GM12878 (cell line): ENCODE results near the gene THAP7. TPM values are rescaled to one million over a fixed set of nuclear protein-coding genes. Genes with fewer than 3 reads are reported as not detected.

Experiments
- ATAC-seq: fragments of 200-7000 bp; cut with Tn5 transposase; 3 replicates; pipeline ENCODE4 v1.9.1; 2020; ENCODE audit warnings: mild to moderate bottlenecking, moderate library complexity
- BruUV-seq: library from RNA; stranded (reverse); fragments of 400-500 nt; replicated peaks from 2 replicates; lab custom pipeline; 2021; lab: Mats Ljungman, UMichigan
- CTCF ChIA-PET: fragments of 300-600 bp; sonication (Branson Sonifier 250); formaldehyde crosslinking; extraction: SDS; loops from one replicate; lab custom pipeline; 2021; ENCODE audit warnings: inconsistent platforms; lab: Yijun Ruan, JAX
- POLR2A ChIA-PET: fragments of 350-600 bp; formaldehyde crosslinking; extraction: SDS; loops from one replicate; lab custom pipeline; 2021; ENCODE audit warnings: inconsistent platforms; lab: Charles Lee
- RAD21 ChIA-PET: fragments of 300-600 bp; sonication (Branson Sonifier 250); formaldehyde crosslinking; loops from one replicate; lab custom pipeline; 2023; ENCODE audit warnings: antibody characterized with exemption; ENCODE audit not compliant: unreplicated experiment; lab: Charles Lee
- SMC1A ChIA-PET: fragments of 300-600 bp; sonication (Branson Sonifier 250); formaldehyde crosslinking; loops from one replicate; lab custom pipeline; 2023; ENCODE audit not compliant: unreplicated experiment, uncharacterized antibody; lab: Charles Lee
- DNase-seq: peaks from one replicate; pipeline ENCODE4 v3.0.0-alpha.2; 2011; ENCODE audit warnings: low read depth, low spot score
- FAIRE-seq: peaks from 3 replicates; lab custom pipeline; 2011; peaks lifted over from hg19 to GRCh38; lab: Jason Lieb, UNC
- H2AFZ ChIP-seq: 2 replicates; pipeline ENCODE4 v1.6.0; 2011; ENCODE audit warnings: low read depth, low read length, control low read depth; ENCODE audit not compliant: control insufficient read depth
- H3K27ac ChIP-seq: 2 replicates; pipeline ENCODE4 v1.5.1; 2011; ENCODE audit warnings: control low read depth; ENCODE audit not compliant: control insufficient read depth, insufficient read depth
- H3K27me3 ChIP-seq, 2 experiments: replicated peaks in 1 of 2; 2 replicates each; pipeline versions ENCODE4 v1.6.0 to v1.6.1; 2011; ENCODE audit warnings: low read length in 1 of 2; ENCODE audit not compliant: control insufficient read depth in 2 of 2, insufficient read depth in 2 of 2
- H3K36me3 ChIP-seq, 2 experiments: 2 replicates each; pipeline ENCODE4 v1.5.1; 2011; ENCODE audit warnings: low read length in 1 of 2; ENCODE audit not compliant: control insufficient read depth in 2 of 2, insufficient read depth in 2 of 2
- H3K4me1 ChIP-seq: 2 replicates; pipeline ENCODE4 v1.6.1; 2011; ENCODE audit warnings: mild to moderate bottlenecking, low read length, moderate library complexity, mixed read lengths; ENCODE audit not compliant: control insufficient read depth, insufficient read depth
- H3K4me2 ChIP-seq: 2 replicates; pipeline ENCODE4 v1.6.0; 2011; ENCODE audit warnings: control low read depth; ENCODE audit not compliant: control insufficient read depth, insufficient read depth
- H3K4me3 ChIP-seq: fragments of 200-600 bp; sonication (generic); 2 replicates; pipeline ENCODE4 v1.5.1; 2016
- H3K79me2 ChIP-seq: 2 replicates; pipeline ENCODE4 v1.6.0; 2011; ENCODE audit warnings: low read length; ENCODE audit not compliant: control insufficient read depth, insufficient read depth
- H3K9ac ChIP-seq: 2 replicates; pipeline ENCODE4 v1.8.0; 2011; ENCODE audit warnings: low read length, control low read depth, mixed read lengths; ENCODE audit not compliant: control insufficient read depth, insufficient read depth
- H3K9me3 ChIP-seq: replicated peaks from 3 replicates; pipeline ENCODE4 v1.5.1; 2011; ENCODE audit warnings: mild to moderate bottlenecking, low read length; ENCODE audit not compliant: control insufficient read depth, insufficient read depth
- H4K20me1 ChIP-seq: 2 replicates; pipeline ENCODE4 v1.6.0; 2011; ENCODE audit not compliant: control insufficient read depth, insufficient read depth
- EP300 ChIP-seq, 2 experiments: fragments of 150-350 bp in 1 of 2; IDR thresholded peaks; 2 replicates each; pipeline ENCODE4 v1.6.1; 2011 to 2012; ENCODE audit warnings: low read depth in 2 of 2, low read length in 2 of 2, borderline replicate concordance in 1 of 2, improper control_type of control experiment in 1 of 2, inconsistent platforms in 1 of 2; ENCODE audit not compliant: control insufficient read depth in 1 of 2
- HDGF ChIP-seq: fragments of 450-650 bp; IDR thresholded peaks from 2 replicates; pipeline ENCODE4 v1.6.1; 2016; ENCODE audit warnings: antibody characterized with exemption
- JUNB ChIP-seq: IDR thresholded peaks from 2 replicates; pipeline ENCODE4 v1.6.1; 2016; ENCODE audit warnings: antibody characterized with exemption, mild to moderate bottlenecking
- PRDM15 ChIP-seq: fragments of 450-650 bp; formaldehyde crosslinking; IDR thresholded peaks from 2 replicates; pipeline ENCODE4 v1.4.0; 2020; ENCODE audit warnings: mild to moderate bottlenecking, moderate library complexity
- RELA ChIP-seq: fragments of 450-650 bp; IDR thresholded peaks from 2 replicates; pipeline ENCODE4 v1.8.0; 2014; ENCODE audit warnings: borderline replicate concordance; ENCODE audit not compliant: partially characterized antibody
- USF2 ChIP-seq: IDR thresholded peaks from 2 replicates; pipeline ENCODE4 v1.6.1; 2011; ENCODE audit warnings: low read depth, low read length, improper control_type of control experiment, borderline replicate concordance
- WGBS: methylation state at CpG from one replicate; pipeline ENCODE4 v1.1.6; 2016; ENCODE audit warnings: low lambda C conversion rate; ENCODE audit not compliant: insufficient replicate concordance, insufficient coverage; ENCODE audit errors: missing lambda C conversion rate; 5-methylcytosine and 5-hydroxymethylcytosine counted together
- in situ Hi-C: fragments of 300-500 bp; cut with MboI; formaldehyde crosslinking; loops from 9 replicates; pipeline ENCODE4 v1.14.3; 2018; ENCODE audit warnings: mixed read lengths
- intact Hi-C: fragments of 100-400 bp; cut with micrococcal nuclease; formaldehyde crosslinking; loops from one replicate; pipeline ENCODE4 v1.14.2; 2022; ENCODE audit not compliant: unreplicated experiment
- microRNA counts: library from miRNA; unstranded; fragments of <30 nt; microRNA quantifications from one replicate; lab custom pipeline; 2016
- microRNA-seq: library from miRNA; unstranded; fragments of <30 nt; microRNA quantifications from one replicate; pipeline ENCODE4, GENCODE V29; 2018
- polyA plus RNA-seq, 11 experiments: library from polyadenylated mRNA; depleted of rRNA in 4 of 11; unstranded in 6 of 11; stranded (reverse) in 5 of 11; fragments of >200 nt; fragmentation: Nextera tagmentation in 4 of 11; fragmentation: Illumina TruSeq in 1 of 11; extraction: Ambion mirVana in 4 of 11; extraction: Trizol in 1 of 11; gene quantifications; 1 replicate in 1 of 11; 2 replicates in 10 of 11; pipeline versions ENCODE4 v1.2.1 to v1.2.3, GENCODE V29; 2011 to 2016; ENCODE audit warnings: inconsistent platforms in 2 of 11, missing spikeins in 2 of 11, low read depth in 1 of 11
- small RNA-seq: library from RNA; depleted of rRNA; stranded (forward); fragments of <200 nt; gene quantifications from one replicate; pipeline ENCODE3, GENCODE V24; 2014
- total RNA-seq, 4 experiments: library from RNA; depleted of rRNA in 3 of 4; stranded (reverse); fragments of >200 nt in 3 of 4; fragmentation: Illumina TruSeq in 1 of 4; extraction: Trizol in 1 of 4; gene quantifications; 2 replicates each; pipeline versions ENCODE4 v1.2.1 to v1.2.3, GENCODE V29; 2013 to 2021
- TF ChIP-seq, protein P1 (sequence below): IDR thresholded peaks from 2 replicates; pipeline ENCODE4 v1.6.1; 2012; ENCODE audit warnings: low read depth, low read length, improper control_type of control experiment

Gene THAP7
- total and polyA plus RNA-seq, 10 of the 15 experiments (the other 5 are each of a cell fraction or from before 2014, with no cell fraction given): 0.66 to 58.3 (median 26.3) TPM

DNA sequence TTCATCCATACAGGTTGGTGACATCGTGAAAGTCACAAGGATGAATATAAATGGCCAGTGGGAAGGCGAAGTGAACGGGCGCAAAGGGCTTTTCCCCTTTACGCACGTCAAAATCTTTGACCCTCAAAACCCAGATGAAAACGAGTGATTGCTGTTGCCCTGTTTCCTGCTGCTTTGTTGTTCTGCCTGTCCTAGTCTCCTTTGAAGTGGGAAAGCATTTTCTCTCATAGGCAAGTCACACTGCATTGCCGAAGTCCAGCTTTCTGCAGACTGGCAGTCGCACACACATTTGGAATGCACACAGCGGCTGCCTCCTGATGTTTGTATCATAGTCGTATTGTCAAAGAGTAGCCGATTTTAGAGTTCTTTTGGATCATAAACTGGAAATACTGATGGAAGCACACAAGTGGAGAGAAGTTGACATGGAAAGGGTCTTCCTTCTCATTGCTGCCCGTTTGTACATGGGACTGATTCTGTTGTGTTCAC is 52.2 kb downstream of the THAP7 start:
- peaks cover 38% of the 10 kb centered on the region for H3K79me2 ChIP-seq
- 90% methylated on average over 13 of the region's 13 CpGs for WGBS
- no peak overlapping the region for H3K4me2 ChIP-seq
- POLR2A ChIA-PET: no interaction called here
- H3K4me3 ChIP-seq: no peak overlapping the region
- no peak overlapping the region for H3K27ac ChIP-seq
- H4K20me1 ChIP-seq: peaks cover 2% of the 10 kb centered on the region
- no TSS peak for BruUV-seq
- FAIRE-seq: no peak
- in situ Hi-C loops (no loop called here), intact Hi-C loops (no loop called here)
- H3K9ac ChIP-seq: no peak overlapping the region
- CTCF ChIA-PET: no interaction called here
- H3K4me1 ChIP-seq: no peaks in the 10 kb centered on the region
- peaks cover 22 to 41% of the 10 kb centered on the region in 2 experiments for H3K36me3 ChIP-seq
- TF ChIP-seq PRDM15 (CRISPR knock-in tag) (no peak), HDGF (no peak), USF2 (no peak), EP300 (IDR thresholded peaks at IDR 0.05; ENCODE audit: borderline replicate concordance in 1 of 2, control insufficient read depth in 1 of 2, low read depth in 2 of 2, low read length in 2 of 2) (no peak), RELA (no peak), JUNB (no peak)
- TF ChIP-seq, protein P1, sequence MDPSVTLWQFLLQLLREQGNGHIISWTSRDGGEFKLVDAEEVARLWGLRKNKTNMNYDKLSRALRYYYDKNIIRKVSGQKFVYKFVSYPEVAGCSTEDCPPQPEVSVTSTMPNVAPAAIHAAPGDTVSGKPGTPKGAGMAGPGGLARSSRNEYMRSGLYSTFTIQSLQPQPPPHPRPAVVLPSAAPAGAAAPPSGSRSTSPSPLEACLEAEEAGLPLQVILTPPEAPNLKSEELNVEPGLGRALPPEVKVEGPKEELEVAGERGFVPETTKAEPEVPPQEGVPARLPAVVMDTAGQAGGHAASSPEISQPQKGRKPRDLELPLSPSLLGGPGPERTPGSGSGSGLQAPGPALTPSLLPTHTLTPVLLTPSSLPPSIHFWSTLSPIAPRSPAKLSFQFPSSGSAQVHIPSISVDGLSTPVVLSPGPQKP: no peak
- no peak overlapping the region for H2AFZ ChIP-seq
- RAD21 ChIA-PET: no interaction called here
- no peaks in the 10 kb centered on the region for H3K27me3 ChIP-seq
- no peaks in the 10 kb centered on the region for H3K9me3 ChIP-seq
- no peak for ATAC-seq
- SMC1A ChIA-PET: no interaction called here
- DNase-seq: no peak

MicroRNA genes within 50 kb of the gene (microRNA counts, 767-probe panel; counts per million panel counts)
- microRNA hsa-miR-649 (lab: Ali Mortazavi, UCI): 55.3 counts per million

Small RNA genes within 50 kb of the gene (microRNA-seq; reads per million reads assigned to microRNA genes)
- not detected for gene MIR649

Small RNA genes within 50 kb of the gene (small RNA-seq; reads per million reads assigned to genes)
- gene MIR649: not detected

Other genes with a start within 250 kb of the THAP7 start
Only the 7 nearest of the 9 such genes appear.
- gene SNAP29, start 143.1 kb downstream of the THAP7 start, total RNA-seq (2014; rRNA removed): 12.3 and 14.6 TPM in 2 replicates
- gene SNAP29, start 143.1 kb downstream of the THAP7 start, total RNA-seq (2014; rRNA removed; fragmentation: Illumina TruSeq; extraction: Trizol): 13.8 and 14.6 TPM in 2 replicates
- 23.2 and 23.6 TPM in 2 replicates for gene SNAP29, start 143.1 kb downstream of the THAP7 start, total RNA-seq (2021)
- gene SNAP29, start 143.1 kb downstream of the THAP7 start, polyA plus RNA-seq (2011; rRNA removed): 32.2 and 36.9 TPM in 2 replicates
- 45.7 and 75.2 TPM in 2 replicates for gene SNAP29, start 143.1 kb downstream of the THAP7 start, polyA plus RNA-seq (2014; fragmentation: Illumina TruSeq; extraction: Trizol)
- gene SNAP29, start 143.1 kb downstream of the THAP7 start, polyA plus RNA-seq (2014; fragmentation: Nextera tagmentation; extraction: Ambion mirVana): 1 to 10 TPM; 4.7 to 8.2 TPM
- 32.7 and 33.6 TPM in 2 replicates for gene SNAP29, start 143.1 kb downstream of the THAP7 start, polyA plus RNA-seq (2014; rRNA removed)
- 10 to 100 TPM; 38.0 to 42.0 TPM for gene SNAP29, start 143.1 kb downstream of the THAP7 start, polyA plus RNA-seq (2016; fragmentation: Nextera tagmentation; extraction: Ambion mirVana)
- gene CRKL, start 84.7 kb downstream of the THAP7 start, total RNA-seq (2014; rRNA removed): 30.8 and 36.6 TPM in 2 replicates
- 25.8 and 25.9 TPM in 2 replicates for gene CRKL, start 84.7 kb downstream of the THAP7 start, total RNA-seq (2014; rRNA removed; fragmentation: Illumina TruSeq; extraction: Trizol)
- gene CRKL, start 84.7 kb downstream of the THAP7 start, total RNA-seq (2021): 57.8 and 61.2 TPM in 2 replicates
- 32.4 and 39.3 TPM in 2 replicates for gene CRKL, start 84.7 kb downstream of the THAP7 start, polyA plus RNA-seq (2011; rRNA removed)
- 36.7 and 37.5 TPM in 2 replicates for gene CRKL, start 84.7 kb downstream of the THAP7 start, polyA plus RNA-seq (2014; fragmentation: Illumina TruSeq; extraction: Trizol)
- 10 to 100 TPM; 12.6 to 17.1 TPM for gene CRKL, start 84.7 kb downstream of the THAP7 start, polyA plus RNA-seq (2014; fragmentation: Nextera tagmentation; extraction: Ambion mirVana)
- 29.9 and 33.4 TPM in 2 replicates for gene CRKL, start 84.7 kb downstream of the THAP7 start, polyA plus RNA-seq (2014; rRNA removed)
- 10 to 100 TPM; 32.4 to 33.0 TPM for gene CRKL, start 84.7 kb downstream of the THAP7 start, polyA plus RNA-seq (2016; fragmentation: Nextera tagmentation; extraction: Ambion mirVana)
- gene AIFM3, start 34.9 kb downstream of the THAP7 start, total RNA-seq (2014; rRNA removed): 0.11 and 0.34 TPM in 2 replicates
- not detected in 2 replicates for gene AIFM3, start 34.9 kb downstream of the THAP7 start, total RNA-seq (2014; rRNA removed; fragmentation: Illumina TruSeq; extraction: Trizol)
- 0.26 and 0.40 TPM in 2 replicates for gene AIFM3, start 34.9 kb downstream of the THAP7 start, total RNA-seq (2021)
- not detected in 2 replicates for gene AIFM3, start 34.9 kb downstream of the THAP7 start, polyA plus RNA-seq (2011; rRNA removed)
- not detected in 2 replicates for gene AIFM3, start 34.9 kb downstream of the THAP7 start, polyA plus RNA-seq (2014; fragmentation: Illumina TruSeq; extraction: Trizol)
- gene AIFM3, start 34.9 kb downstream of the THAP7 start, polyA plus RNA-seq (2014; fragmentation: Nextera tagmentation; extraction: Ambion mirVana): not detected
- 0.04 and 0.15 TPM in 2 replicates for gene AIFM3, start 34.9 kb downstream of the THAP7 start, polyA plus RNA-seq (2014; rRNA removed)
- gene AIFM3, start 34.9 kb downstream of the THAP7 start, polyA plus RNA-seq (2016; fragmentation: Nextera tagmentation; extraction: Ambion mirVana): under 1 TPM in 1 of 2 experiments, not detected in 1; 0.06 TPM
- gene LZTR1, start 19.8 kb downstream of the THAP7 start, total RNA-seq (2014; rRNA removed): 31.8 and 35.2 TPM in 2 replicates
- gene LZTR1, start 19.8 kb downstream of the THAP7 start, total RNA-seq (2014; rRNA removed; fragmentation: Illumina TruSeq; extraction: Trizol): 13.9 and 14.5 TPM in 2 replicates
- gene LZTR1, start 19.8 kb downstream of the THAP7 start, total RNA-seq (2021): 42.8 and 50.3 TPM in 2 replicates
- 8.7 and 17.5 TPM in 2 replicates for gene LZTR1, start 19.8 kb downstream of the THAP7 start, polyA plus RNA-seq (2011; rRNA removed)
- 16.6 and 25.1 TPM in 2 replicates for gene LZTR1, start 19.8 kb downstream of the THAP7 start, polyA plus RNA-seq (2014; fragmentation: Illumina TruSeq; extraction: Trizol)
- gene LZTR1, start 19.8 kb downstream of the THAP7 start, polyA plus RNA-seq (2014; fragmentation: Nextera tagmentation; extraction: Ambion mirVana): 1 to 10 TPM in 1 of 2 experiments, under 1 TPM in 1; 0.82 to 1.1 TPM
- 44.0 and 50.1 TPM in 2 replicates for gene LZTR1, start 19.8 kb downstream of the THAP7 start, polyA plus RNA-seq (2014; rRNA removed)
- gene LZTR1, start 19.8 kb downstream of the THAP7 start, polyA plus RNA-seq (2016; fragmentation: Nextera tagmentation; extraction: Ambion mirVana): 10 to 100 TPM; 15.0 to 21.2 TPM
- gene P2RX6, start 13.0 kb upstream of the THAP7 start, total RNA-seq (2014; rRNA removed): 0.11 TPM in 1 of 2 replicates, not detected in the other
- not detected in 2 replicates for gene P2RX6, start 13.0 kb upstream of the THAP7 start, total RNA-seq (2014; rRNA removed; fragmentation: Illumina TruSeq; extraction: Trizol)
- gene P2RX6, start 13.0 kb upstream of the THAP7 start, total RNA-seq (2021): 0.13 TPM in 1 of 2 replicates, not detected in the other
- 0.06 and 0.07 TPM in 2 replicates for gene P2RX6, start 13.0 kb upstream of the THAP7 start, polyA plus RNA-seq (2011; rRNA removed)
- gene P2RX6, start 13.0 kb upstream of the THAP7 start, polyA plus RNA-seq (2014; fragmentation: Illumina TruSeq; extraction: Trizol): 0.03 TPM in 1 of 2 replicates, not detected in the other
- gene P2RX6, start 13.0 kb upstream of the THAP7 start, polyA plus RNA-seq (2014; fragmentation: Nextera tagmentation; extraction: Ambion mirVana): not detected
- gene P2RX6, start 13.0 kb upstream of the THAP7 start, polyA plus RNA-seq (2014; rRNA removed): not detected in 2 replicates
- gene P2RX6, start 13.0 kb upstream of the THAP7 start, polyA plus RNA-seq (2016; fragmentation: Nextera tagmentation; extraction: Ambion mirVana): under 1 TPM; 0.06 to 0.21 TPM
- 0.06 and 0.27 TPM in 2 replicates for gene SLC7A4, start 30.4 kb upstream of the THAP7 start, total RNA-seq (2014; rRNA removed)
- gene SLC7A4, start 30.4 kb upstream of the THAP7 start, total RNA-seq (2014; rRNA removed; fragmentation: Illumina TruSeq; extraction: Trizol): not detected in 2 replicates
- gene SLC7A4, start 30.4 kb upstream of the THAP7 start, total RNA-seq (2021): 0.11 and 0.21 TPM in 2 replicates
- gene SLC7A4, start 30.4 kb upstream of the THAP7 start, polyA plus RNA-seq (2011; rRNA removed): not detected in 2 replicates
- gene SLC7A4, start 30.4 kb upstream of the THAP7 start, polyA plus RNA-seq (2014; fragmentation: Illumina TruSeq; extraction: Trizol): 0.07 TPM in 1 of 2 replicates, not detected in the other
- not detected for gene SLC7A4, start 30.4 kb upstream of the THAP7 start, polyA plus RNA-seq (2014; fragmentation: Nextera tagmentation; extraction: Ambion mirVana)
- gene SLC7A4, start 30.4 kb upstream of the THAP7 start, polyA plus RNA-seq (2014; rRNA removed): 0.11 TPM in 1 of 2 replicates, not detected in the other
- gene SLC7A4, start 30.4 kb upstream of the THAP7 start, polyA plus RNA-seq (2016; fragmentation: Nextera tagmentation; extraction: Ambion mirVana): under 1 TPM in 1 of 2 experiments, not detected in 1; 0.25 TPM
- not detected in 2 replicates for gene LRRC74B, start 43.8 kb upstream of the THAP7 start, total RNA-seq (2014; rRNA removed)
- not detected in 2 replicates for gene LRRC74B, start 43.8 kb upstream of the THAP7 start, total RNA-seq (2014; rRNA removed; fragmentation: Illumina TruSeq; extraction: Trizol)
- gene LRRC74B, start 43.8 kb upstream of the THAP7 start, total RNA-seq (2021): not detected in 2 replicates
- gene LRRC74B, start 43.8 kb upstream of the THAP7 start, polyA plus RNA-seq (2011; rRNA removed): not detected in 2 replicates
- not detected in 2 replicates for gene LRRC74B, start 43.8 kb upstream of the THAP7 start, polyA plus RNA-seq (2014; fragmentation: Illumina TruSeq; extraction: Trizol)
- gene LRRC74B, start 43.8 kb upstream of the THAP7 start, polyA plus RNA-seq (2014; fragmentation: Nextera tagmentation; extraction: Ambion mirVana): not detected
- not detected in 2 replicates for gene LRRC74B, start 43.8 kb upstream of the THAP7 start, polyA plus RNA-seq (2014; rRNA removed)
- not detected for gene LRRC74B, start 43.8 kb upstream of the THAP7 start, polyA plus RNA-seq (2016; fragmentation: Nextera tagmentation; extraction: Ambion mirVana)